GM12878 (cell line): Measurements from ENCODE around the gene SMG5. TPM values are rescaled to one million over a fixed set of nuclear protein-coding genes. Genes with fewer than 3 reads are reported as not detected.
A peak's percentile ranks its signal among the peaks of the same experiment; 100 is the strongest.

Source experiments
- ATAC-seq: fragments of 200-7000 bp; cut with Tn5 transposase; 3 replicates; pipeline ENCODE4 v1.9.1; 2020; ENCODE audit warnings: mild to moderate bottlenecking, moderate library complexity
- BruUV-seq: library from RNA; stranded (reverse); fragments of 400-500 nt; replicated peaks from 2 replicates; lab custom pipeline; 2021; lab: Mats Ljungman, UMichigan
- CTCF ChIA-PET: fragments of 300-600 bp; sonication (Branson Sonifier 250); formaldehyde crosslinking; extraction: SDS; loops from one replicate; lab custom pipeline; 2021; ENCODE audit warnings: inconsistent platforms; lab: Yijun Ruan, JAX
- POLR2A ChIA-PET: fragments of 350-600 bp; formaldehyde crosslinking; extraction: SDS; loops from one replicate; lab custom pipeline; 2021; ENCODE audit warnings: inconsistent platforms; lab: Charles Lee
- RAD21 ChIA-PET: fragments of 300-600 bp; sonication (Branson Sonifier 250); formaldehyde crosslinking; loops from one replicate; lab custom pipeline; 2023; ENCODE audit warnings: antibody characterized with exemption; ENCODE audit not compliant: unreplicated experiment; lab: Charles Lee
- SMC1A ChIA-PET: fragments of 300-600 bp; sonication (Branson Sonifier 250); formaldehyde crosslinking; loops from one replicate; lab custom pipeline; 2023; ENCODE audit not compliant: unreplicated experiment, uncharacterized antibody; lab: Charles Lee
- DNase-seq: peaks from one replicate; pipeline ENCODE4 v3.0.0-alpha.2; 2011; ENCODE audit warnings: low read depth, low spot score
- FAIRE-seq: peaks from 3 replicates; lab custom pipeline; 2011; peaks lifted over from hg19 to GRCh38; lab: Jason Lieb, UNC
- H2AFZ ChIP-seq: 2 replicates; pipeline ENCODE4 v1.6.0; 2011; ENCODE audit warnings: low read depth, low read length, control low read depth; ENCODE audit not compliant: control insufficient read depth
- H3K27ac ChIP-seq: 2 replicates; pipeline ENCODE4 v1.5.1; 2011; ENCODE audit warnings: control low read depth; ENCODE audit not compliant: control insufficient read depth, insufficient read depth
- H3K27me3 ChIP-seq, 2 experiments: replicated peaks in 1 of 2; 2 replicates each; pipeline versions ENCODE4 v1.6.0 to v1.6.1; 2011; ENCODE audit warnings: low read length in 1 of 2; ENCODE audit not compliant: control insufficient read depth in 2 of 2, insufficient read depth in 2 of 2
- H3K36me3 ChIP-seq, 2 experiments: 2 replicates each; pipeline ENCODE4 v1.5.1; 2011; ENCODE audit warnings: low read length in 1 of 2; ENCODE audit not compliant: control insufficient read depth in 2 of 2, insufficient read depth in 2 of 2
- H3K4me1 ChIP-seq: 2 replicates; pipeline ENCODE4 v1.6.1; 2011; ENCODE audit warnings: mild to moderate bottlenecking, low read length, moderate library complexity, mixed read lengths; ENCODE audit not compliant: control insufficient read depth, insufficient read depth
- H3K4me2 ChIP-seq: 2 replicates; pipeline ENCODE4 v1.6.0; 2011; ENCODE audit warnings: control low read depth; ENCODE audit not compliant: control insufficient read depth, insufficient read depth
- H3K4me3 ChIP-seq: fragments of 200-600 bp; sonication (generic); 2 replicates; pipeline ENCODE4 v1.5.1; 2016
- H3K79me2 ChIP-seq: 2 replicates; pipeline ENCODE4 v1.6.0; 2011; ENCODE audit warnings: low read length; ENCODE audit not compliant: control insufficient read depth, insufficient read depth
- H3K9ac ChIP-seq: 2 replicates; pipeline ENCODE4 v1.8.0; 2011; ENCODE audit warnings: low read length, control low read depth, mixed read lengths; ENCODE audit not compliant: control insufficient read depth, insufficient read depth
- H3K9me3 ChIP-seq: replicated peaks from 3 replicates; pipeline ENCODE4 v1.5.1; 2011; ENCODE audit warnings: mild to moderate bottlenecking, low read length; ENCODE audit not compliant: control insufficient read depth, insufficient read depth
- H4K20me1 ChIP-seq: 2 replicates; pipeline ENCODE4 v1.6.0; 2011; ENCODE audit not compliant: control insufficient read depth, insufficient read depth
- BCL11A ChIP-seq: IDR thresholded peaks from 2 replicates; pipeline ENCODE4 v1.6.1; 2011; ENCODE audit warnings: low read depth, low read length
- BRCA1 ChIP-seq: IDR thresholded peaks from 2 replicates; pipeline ENCODE4 v1.6.1; 2011; ENCODE audit warnings: low read depth, low read length, improper control_type of control experiment
- E2F4 ChIP-seq: IDR thresholded peaks from 2 replicates; pipeline ENCODE4 v1.6.1; 2012; ENCODE audit warnings: low read depth, low read length, improper control_type of control experiment
- NFIC ChIP-seq: IDR thresholded peaks from 2 replicates; pipeline ENCODE4 v1.6.1; 2012; ENCODE audit warnings: low read depth, mild to moderate bottlenecking, inconsistent platforms, low read length, moderate library complexity
- SIN3A ChIP-seq: IDR thresholded peaks from 2 replicates; pipeline ENCODE4 v1.6.1; 2012; ENCODE audit warnings: low read depth, low read length, improper control_type of control experiment
- WGBS: methylation state at CpG from one replicate; pipeline ENCODE4 v1.1.6; 2016; ENCODE audit warnings: low lambda C conversion rate; ENCODE audit not compliant: insufficient replicate concordance, insufficient coverage; ENCODE audit errors: missing lambda C conversion rate; 5-methylcytosine and 5-hydroxymethylcytosine counted together
- in situ Hi-C: fragments of 300-500 bp; cut with MboI; formaldehyde crosslinking; loops from 9 replicates; pipeline ENCODE4 v1.14.3; 2018; ENCODE audit warnings: mixed read lengths
- intact Hi-C: fragments of 100-400 bp; cut with micrococcal nuclease; formaldehyde crosslinking; loops from one replicate; pipeline ENCODE4 v1.14.2; 2022; ENCODE audit not compliant: unreplicated experiment
- polyA plus RNA-seq, 11 experiments: library from polyadenylated mRNA; depleted of rRNA in 4 of 11; unstranded in 6 of 11; stranded (reverse) in 5 of 11; fragments of >200 nt; fragmentation: Nextera tagmentation in 4 of 11; fragmentation: Illumina TruSeq in 1 of 11; extraction: Ambion mirVana in 4 of 11; extraction: Trizol in 1 of 11; gene quantifications; 1 replicate in 1 of 11; 2 replicates in 10 of 11; pipeline versions ENCODE4 v1.2.1 to v1.2.3, GENCODE V29; 2011 to 2016; ENCODE audit warnings: inconsistent platforms in 2 of 11, missing spikeins in 2 of 11, low read depth in 1 of 11
- total RNA-seq, 4 experiments: library from RNA; depleted of rRNA in 3 of 4; stranded (reverse); fragments of >200 nt in 3 of 4; fragmentation: Illumina TruSeq in 1 of 4; extraction: Trizol in 1 of 4; gene quantifications; 2 replicates each; pipeline versions ENCODE4 v1.2.1 to v1.2.3, GENCODE V29; 2013 to 2021

SMG5 gene
- total and polyA plus RNA-seq, 10 of the 15 experiments (the other 5 are each of a cell fraction or from before 2014, with no cell fraction given) = 0.76 to 61.5 (median 48.8) TPM

- ChIA-PET RAD21 (interaction anchor here (0.7 to 2.3 kb wide), 11 partner anchors 10 to 174 kb away, joined by 3 to 16 read pairs (median 4); partner anchors contain the start of genes CCT3, GLMP, PMF1 and TSACC), POLR2A (interaction anchor here (0.6 to 2.8 kb wide), 15 partner anchors 9 to 433 kb away, joined by 3 to 13 read pairs (median 4); partner anchors contain the start of genes CCT3, GLMP, NAXE and PMF1), CTCF (interaction anchor here (1.0 to 7.1 kb wide), 19 partner anchors 10 to 400 kb away, joined by 3 to 58 read pairs (median 4); partner anchors contain the start of genes GLMP and UBQLN4), SMC1A (interaction anchor here (0.9 to 4.7 kb wide), 17 partner anchors 9 to 218 kb away, joined by 3 to 39 read pairs (median 4); partner anchors contain the start of genes CCT3, GLMP and TSACC)
- in situ Hi-C loops (no loop called here), intact Hi-C loops (loop anchor here (10.0 kb wide), 1 partner anchor 189 kb away; no protein-coding TSS in a partner anchor)
- no peak for ATAC-seq
- BruUV-seq = no TSS peak
- peaks cover 52% of the 10 kb centered on the region for H3K79me2 ChIP-seq
- TF ChIP-seq E2F4 = no peak
- TF ChIP-seq NFIC = no peak
- TF ChIP-seq BRCA1 = no peak
- no peak for TF ChIP-seq BCL11A
- no peak for TF ChIP-seq SIN3A
- no peak for DNase-seq
- peak overlapping the region; percentile 98 for H2AFZ ChIP-seq
- 0% methylated on average over 1 of the region's 1 CpG for WGBS
- H3K36me3 ChIP-seq = peaks cover 0 to 15% of the 10 kb centered on the region in 2 experiments; a peak in 3 of 4 replicates
- no peaks in the 10 kb centered on the region for H3K27me3 ChIP-seq
- peak overlapping the region; percentile 84 for H3K4me2 ChIP-seq
- H3K9ac ChIP-seq = peak overlapping the region; percentile 89
- H3K4me1 ChIP-seq = peaks cover 15% of the 10 kb centered on the region; the same call in 1 of the 2 replicates
- H3K9me3 ChIP-seq = no peaks in the 10 kb centered on the region
- H4K20me1 ChIP-seq = no peaks in the 10 kb centered on the region
- H3K4me3 ChIP-seq = peak overlapping the region; percentile 92
- no peak for FAIRE-seq
- H3K27ac ChIP-seq = peak overlapping the region; percentile 86
Observed at GRCh38 chr1:156283521-156283920, 896 bp upstream of the SMG5 start.
